HepG2 (cell line): ENCODE measurements around the gene ELMOD3. TPM values are rescaled to one million over a fixed set of nuclear protein-coding genes. Genes with fewer than 3 reads are reported as not detected.

Experiments used
- ATF4 ChIP-seq, 2 experiments: fragments of 450-650 bp in 1 of 2; sonication (generic) in 1 of 2; formaldehyde crosslinking; IDR thresholded peaks; 2 replicates each; pipeline versions ENCODE4 v1.5.0 to v1.8.0; 2020 to 2022; ENCODE audit warnings: mild to moderate bottlenecking in 1 of 2, missing genetic modification reagents in 1 of 2
- DNMT1 ChIP-seq: sonication (generic); formaldehyde crosslinking; IDR thresholded peaks from 2 replicates; pipeline ENCODE4 v1.5.1; 2020; ENCODE audit warnings: mild to moderate bottlenecking, missing genetic modification reagents
- E2F2 ChIP-seq: sonication (generic); formaldehyde crosslinking; IDR thresholded peaks from 2 replicates; pipeline ENCODE4 v1.4.0; 2020; ENCODE audit warnings: missing genetic modification reagents, borderline replicate concordance
- ETV6 ChIP-seq: sonication (generic); formaldehyde crosslinking; conservative IDR thresholded peaks from 2 replicates; pipeline ENCODE4 v1.4.0; 2020; ENCODE audit warnings: missing genetic modification reagents
- HIVEP1 ChIP-seq: sonication (generic); formaldehyde crosslinking; IDR thresholded peaks from 2 replicates; pipeline ENCODE4 v1.4.0; 2020; ENCODE audit warnings: mild to moderate bottlenecking, missing genetic modification reagents
- KAT8 ChIP-seq: IDR thresholded peaks from 2 replicates; pipeline ENCODE4 v1.6.1; 2016; ENCODE audit warnings: missing genetic modification reagents, missing compliant biosample characterization
- MAZ ChIP-seq, 2 experiments: sonication (generic) in 1 of 2; formaldehyde crosslinking in 1 of 2; IDR thresholded peaks; 2 replicates each; pipeline versions ENCODE4 v1.5.0 to v1.6.1; 2012 to 2020; ENCODE audit warnings: low read depth in 2 of 2, mild to moderate bottlenecking in 2 of 2, borderline replicate concordance in 1 of 2, improper control_type of control experiment in 1 of 2, low read length in 1 of 2, missing genetic modification reagents in 1 of 2, moderate library complexity in 1 of 2
- MEF2D ChIP-seq: sonication (generic); formaldehyde crosslinking; IDR thresholded peaks from 2 replicates; pipeline ENCODE4 v1.5.1; 2020; ENCODE audit warnings: mild to moderate bottlenecking, missing genetic modification reagents
- MZF1 ChIP-seq: sonication (generic); formaldehyde crosslinking; IDR thresholded peaks from 2 replicates; pipeline ENCODE4 v1.8.1; 2023; ENCODE audit warnings: mild to moderate bottlenecking, missing genetic modification reagents, borderline replicate concordance
- SALL1 ChIP-seq: sonication (generic); formaldehyde crosslinking; IDR thresholded peaks from 2 replicates; pipeline ENCODE4 v1.8.0; 2022; ENCODE audit warnings: mild to moderate bottlenecking, missing genetic modification reagents
- SIX4 ChIP-seq: sonication (generic); formaldehyde crosslinking; IDR thresholded peaks from 2 replicates; pipeline ENCODE4 v1.4.0; 2020; ENCODE audit warnings: missing genetic modification reagents
- SMAD9 ChIP-seq: sonication (generic); formaldehyde crosslinking; IDR thresholded peaks from 2 replicates; pipeline ENCODE4 v1.5.1; 2020; ENCODE audit warnings: mild to moderate bottlenecking, missing genetic modification reagents
- TCF7L2 ChIP-seq: IDR thresholded peaks from 2 replicates; pipeline ENCODE4 v1.6.1; 2011; ENCODE audit warnings: mild to moderate bottlenecking, low read depth, low read length, moderate library complexity
- ZBTB37 ChIP-seq: sonication (generic); formaldehyde crosslinking; IDR thresholded peaks from 2 replicates; pipeline ENCODE4 v1.4.0; 2020; ENCODE audit warnings: mild to moderate bottlenecking, missing genetic modification reagents
- ZFP36 ChIP-seq: fragments of 150-350 bp; IDR thresholded peaks from 2 replicates; pipeline ENCODE4 v1.6.1; 2018; ENCODE audit warnings: borderline replicate concordance, low read length, low read depth; ENCODE audit not compliant: partially characterized antibody
- ZNF530 ChIP-seq: sonication (generic); formaldehyde crosslinking; IDR thresholded peaks from 2 replicates; pipeline ENCODE4 v1.5.0; 2020; ENCODE audit warnings: low read depth, mild to moderate bottlenecking, missing genetic modification reagents
- ZNF772 ChIP-seq: sonication (generic); formaldehyde crosslinking; IDR thresholded peaks from 2 replicates; pipeline ENCODE4 v1.5.0; 2020; ENCODE audit warnings: mild to moderate bottlenecking, missing genetic modification reagents
- polyA plus RNA-seq, 8 experiments: library from polyadenylated mRNA; depleted of rRNA in 3 of 8; stranded (reverse) in 7 of 8; unstranded in 1 of 8; fragments of >200 nt; fragmentation: Illumina TruSeq in 4 of 8; extraction: Trizol in 4 of 8; gene quantifications; 2 replicates each; pipeline versions ENCODE4 v1.2.1 to v1.2.3, GENCODE V29; 2011 to 2016; ENCODE audit warnings: low read depth in 4 of 8, missing spikeins in 1 of 8, mixed read lengths in 1 of 8; ENCODE audit not compliant: insufficient read depth in 1 of 8
- total RNA-seq, 5 experiments: library from RNA; depleted of rRNA; stranded (reverse); fragments of >200 nt; fragmentation: Illumina TruSeq; extraction: Trizol; gene quantifications; 2 replicates each; pipeline ENCODE4 v1.2.3, GENCODE V29; 2016; ENCODE audit warnings: low read depth in 1 of 5
- TF ChIP-seq, protein P1 (sequence below), 2 experiments: sonication (generic) in 1 of 2; formaldehyde crosslinking in 1 of 2; IDR thresholded peaks; 2 replicates each; pipeline versions ENCODE4 v1.4.0 to v1.6.1; 2016 to 2020; ENCODE audit warnings: borderline replicate concordance in 1 of 2, low read depth in 1 of 2, mild to moderate bottlenecking in 1 of 2, missing genetic modification reagents in 1 of 2
- TF ChIP-seq, protein P2 (sequence below): IDR thresholded peaks from 2 replicates; pipeline ENCODE4 v1.6.1; 2016; ENCODE audit warnings: mild to moderate bottlenecking

Gene ELMOD3
- total and polyA plus RNA-seq, 2 of the 13 experiments (the other 11 are each of a cell fraction or from before 2014, with no cell fraction given): 13.3 to 19.5 TPM

GRCh38 chr2:85355073-85355410 is 473 bp downstream of the ELMOD3 start (continued):
- TF ChIP-seq HIVEP1 (no peak), ZNF530 (CRISPR knock-in tag) (no peak), DNMT1 (CRISPR knock-in tag) (0 out of 2 replicates have a peak, but pooled peaks have one; percentile 18), E2F2 (peak; percentile 18; the same call in 1 of the 2 replicates), MAZ (IDR thresholded peaks at IDR 0.05; ENCODE audit: borderline replicate concordance, low read depth, low read length) (no peak), MAZ (CRISPR knock-in tag; IDR thresholded peaks at IDR 0.05; ENCODE audit: low read depth) (no peak), TCF7L2 (no peak), ZBTB37 (peak; percentile 42; the same call in 1 of the 2 replicates), MEF2D (no peak), SIX4 (CRISPR knock-in tag) (no peak), ETV6 (0 out of 2 replicates have a peak, but pooled peaks have one; percentile 1), ZFP36 (no peak), ZNF772 (no peak), SMAD9 (CRISPR knock-in tag) (no peak), KAT8 (CRISPR knock-in tag) (no peak), ATF4 (CRISPR knock-in tag; IDR thresholded peaks at IDR 0.05) (no peak), SALL1 (CRISPR knock-in tag) (no peak), MZF1 (CRISPR knock-in tag) (0 out of 2 replicates have a peak, but pooled peaks have one; percentile 21)
- TF ChIP-seq, protein P1, sequence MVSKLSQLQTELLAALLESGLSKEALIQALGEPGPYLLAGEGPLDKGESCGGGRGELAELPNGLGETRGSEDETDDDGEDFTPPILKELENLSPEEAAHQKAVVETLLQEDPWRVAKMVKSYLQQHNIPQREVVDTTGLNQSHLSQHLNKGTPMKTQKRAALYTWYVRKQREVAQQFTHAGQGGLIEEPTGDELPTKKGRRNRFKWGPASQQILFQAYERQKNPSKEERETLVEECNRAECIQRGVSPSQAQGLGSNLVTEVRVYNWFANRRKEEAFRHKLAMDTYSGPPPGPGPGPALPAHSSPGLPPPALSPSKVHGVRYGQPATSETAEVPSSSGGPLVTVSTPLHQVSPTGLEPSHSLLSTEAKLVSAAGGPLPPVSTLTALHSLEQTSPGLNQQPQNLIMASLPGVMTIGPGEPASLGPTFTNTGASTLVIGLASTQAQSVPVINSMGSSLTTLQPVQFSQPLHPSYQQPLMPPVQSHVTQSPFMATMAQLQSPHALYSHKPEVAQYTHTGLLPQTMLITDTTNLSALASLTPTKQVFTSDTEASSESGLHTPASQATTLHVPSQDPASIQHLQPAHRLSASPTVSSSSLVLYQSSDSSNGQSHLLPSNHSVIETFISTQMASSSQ (IDR thresholded peaks at IDR 0.05; ENCODE audit: low read depth): no peak
- TF ChIP-seq, protein P1 (CRISPR knock-in tag; IDR thresholded peaks at IDR 0.05; ENCODE audit: borderline replicate concordance): no peak
- TF ChIP-seq, protein P2, sequence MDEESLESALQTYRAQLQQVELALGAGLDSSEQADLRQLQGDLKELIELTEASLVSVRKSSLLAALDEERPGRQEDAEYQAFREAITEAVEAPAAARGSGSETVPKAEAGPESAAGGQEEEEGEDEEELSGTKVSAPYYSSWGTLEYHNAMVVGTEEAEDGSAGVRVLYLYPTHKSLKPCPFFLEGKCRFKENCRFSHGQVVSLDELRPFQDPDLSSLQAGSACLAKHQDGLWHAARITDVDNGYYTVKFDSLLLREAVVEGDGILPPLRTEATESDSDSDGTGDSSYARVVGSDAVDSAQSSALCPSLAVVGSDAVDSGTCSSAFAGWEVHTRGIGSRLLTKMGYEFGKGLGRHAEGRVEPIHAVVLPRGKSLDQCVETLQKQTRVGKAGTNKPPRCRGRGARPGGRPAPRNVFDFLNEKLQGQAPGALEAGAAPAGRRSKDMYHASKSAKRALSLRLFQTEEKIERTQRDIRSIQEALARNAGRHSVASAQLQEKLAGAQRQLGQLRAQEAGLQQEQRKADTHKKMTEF: no peak
